Cerebellar nuclear complex (tissue), 1 donor: Measurements from ENCODE around the gene NGLY1.

Experiments used
- DNase-seq, 2 experiments: peaks; one replicate each; lab custom pipeline; 2025; lab: John Stamatoyannopoulos, UW

Gene NGLY1

DNA sequence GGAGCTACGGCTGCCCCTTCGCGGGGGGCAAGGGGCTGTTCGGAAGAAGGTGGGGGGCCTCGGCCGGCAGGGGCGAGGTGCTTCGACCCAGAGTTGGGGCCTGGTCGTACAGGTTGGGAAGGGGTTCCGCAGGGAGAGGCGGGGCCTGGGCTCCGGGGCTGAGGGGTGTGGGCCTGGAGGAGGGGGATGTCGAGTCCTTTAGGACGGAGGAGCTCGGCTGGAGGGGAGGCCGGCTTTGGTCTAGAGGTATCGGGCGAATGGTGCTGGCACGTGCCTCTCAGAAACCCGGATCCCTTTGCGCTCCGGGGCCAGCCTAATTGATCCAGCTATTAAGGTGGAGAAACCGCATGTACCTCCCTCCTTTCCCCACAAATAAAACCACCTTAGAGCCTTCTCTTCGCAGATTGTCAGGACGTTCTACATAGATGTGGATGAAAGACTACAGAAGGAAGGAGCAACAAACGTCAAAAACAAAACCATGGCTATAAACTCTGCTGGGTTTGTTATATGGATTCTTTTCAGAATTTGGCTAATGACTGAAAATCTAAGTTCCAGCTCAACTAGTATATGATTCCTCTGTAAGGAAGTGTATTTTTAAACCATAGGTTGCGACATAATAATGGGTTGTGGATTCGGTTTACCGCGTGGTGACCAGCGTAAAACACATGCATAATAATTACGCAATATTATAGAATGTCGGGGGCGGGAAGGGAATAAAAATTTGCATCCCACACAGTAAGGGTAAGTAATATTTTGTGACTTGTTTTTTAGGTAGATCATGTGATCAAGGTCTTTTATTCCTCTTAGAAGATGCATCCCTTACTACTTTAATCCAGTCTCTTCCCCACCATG lies 644 bp upstream of the NGLY1 start:
- no peak for DNase-seq

DNA sequence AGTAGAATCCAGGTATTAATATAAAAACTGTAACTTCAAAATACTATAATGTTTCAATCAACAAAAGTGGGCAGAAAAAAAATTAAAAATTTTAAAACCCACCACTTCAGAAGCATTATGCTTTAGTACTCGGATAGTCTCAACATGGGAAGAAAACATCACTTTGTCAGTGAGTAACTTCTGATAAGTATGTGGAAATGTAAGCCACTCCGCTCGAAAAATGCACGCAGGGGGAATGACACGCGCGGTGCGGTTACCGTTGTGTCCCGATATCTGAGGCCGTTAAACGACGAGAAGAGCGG lies 656 bp downstream of the NGLY1 start:
- DNase-seq, result no peak

DNA sequence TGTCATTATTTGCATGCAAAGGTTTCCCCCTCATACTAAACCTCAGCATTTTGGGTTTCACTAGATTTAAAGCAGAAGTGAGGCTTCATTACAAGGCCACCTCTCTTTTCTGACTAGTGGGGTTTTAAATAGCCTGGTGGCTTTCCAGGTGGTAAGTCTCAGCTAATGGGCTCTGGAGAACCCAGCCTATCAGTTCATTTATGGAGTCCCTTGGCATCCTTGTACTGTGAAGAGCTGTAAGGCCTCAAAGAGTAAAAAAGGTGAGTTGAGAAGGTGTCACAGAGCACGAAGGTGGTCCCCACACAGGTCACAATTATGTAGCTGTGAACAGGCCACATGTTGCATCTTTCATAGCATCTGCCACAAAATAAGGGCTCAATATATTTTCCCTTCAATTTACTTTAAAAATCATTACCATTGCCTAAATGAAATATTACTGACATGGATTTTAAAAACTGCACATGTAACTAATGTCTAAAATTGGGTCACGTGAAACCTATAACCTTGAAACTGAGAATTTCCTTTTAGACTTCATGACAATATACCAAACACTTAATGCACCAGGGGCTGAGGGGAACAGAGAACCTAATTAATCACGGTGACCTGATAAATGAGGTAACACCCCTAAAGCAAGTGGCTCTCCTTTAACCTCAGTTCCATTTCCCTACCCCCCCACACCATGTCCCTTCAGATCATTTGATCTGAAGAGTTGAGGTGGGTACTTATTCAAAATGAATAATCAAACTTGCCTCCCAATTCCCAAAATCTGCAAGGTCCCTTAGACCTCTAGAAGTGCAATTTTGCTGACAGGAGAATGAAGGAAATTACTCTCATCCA lies 1.3 kb downstream of the NGLY1 start:
- DNase-seq, result no peak

DNA sequence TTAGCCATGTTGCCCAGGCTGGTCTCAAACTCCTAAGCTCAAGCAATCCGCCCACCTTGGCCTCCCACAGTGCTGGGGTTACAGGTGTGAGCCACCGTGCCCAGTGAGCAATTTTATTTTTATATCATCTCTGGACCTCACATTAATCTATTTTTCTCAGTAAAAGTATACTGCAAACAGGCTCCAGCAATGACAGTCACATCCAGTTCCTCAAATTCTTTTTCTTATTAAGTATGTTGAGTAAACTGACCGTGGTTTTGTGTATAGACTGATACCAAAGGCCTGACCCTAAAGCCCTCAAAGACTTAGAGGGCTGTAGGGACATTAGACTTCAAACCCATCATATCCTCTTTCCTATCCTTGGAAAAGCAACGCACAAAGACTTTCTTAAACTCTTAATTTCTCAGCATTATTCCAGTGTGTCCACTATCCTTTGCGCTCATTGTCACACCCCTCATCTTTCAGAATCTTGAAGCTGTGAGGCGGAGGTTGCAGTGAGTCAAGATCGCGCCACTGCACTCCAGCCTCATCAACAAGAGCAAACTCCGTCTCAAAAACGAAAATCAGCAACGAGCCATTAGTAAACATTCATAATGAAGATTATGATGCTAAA lies 2.0 kb downstream of the NGLY1 start:
- DNase-seq, result no peak

DNA sequence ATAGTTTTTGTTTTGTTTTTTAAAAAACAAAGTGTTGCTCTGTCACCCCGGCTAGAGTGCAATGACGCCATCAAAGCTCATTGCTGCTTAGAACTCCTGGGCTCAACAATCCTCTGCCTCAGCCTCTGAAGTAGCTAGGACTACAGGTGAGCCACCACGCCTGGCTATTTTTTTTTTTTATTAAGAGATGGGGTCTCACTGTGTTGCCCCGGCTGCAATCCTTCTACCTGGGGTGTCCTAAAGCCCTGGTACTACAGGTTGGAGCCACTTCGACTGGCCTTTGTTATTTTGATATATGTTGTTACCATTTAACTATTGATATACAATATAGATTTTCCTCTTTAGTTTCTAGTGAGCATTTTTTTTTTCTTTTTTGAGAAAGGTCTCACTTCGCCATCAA lies 2.6 kb downstream of the NGLY1 start:
- no peak for DNase-seq

DNA sequence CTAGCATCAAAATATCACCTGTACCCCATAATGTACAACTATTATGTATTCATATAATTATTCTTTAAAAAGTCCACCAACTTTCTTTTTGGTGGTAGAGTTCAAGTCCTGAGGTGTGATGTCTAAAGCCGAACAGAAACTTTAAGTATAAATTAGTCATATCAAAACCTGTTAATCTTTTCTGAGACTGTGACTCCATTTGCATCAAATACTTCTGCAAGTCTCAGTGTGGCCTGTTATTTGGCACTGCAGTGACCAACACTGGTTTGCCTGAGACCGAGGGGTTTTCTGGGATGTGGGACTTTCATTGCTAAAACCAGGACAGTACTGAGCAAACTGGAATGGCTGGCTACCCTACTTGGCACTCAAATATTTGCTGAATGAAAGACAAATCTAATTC lies 7.3 kb downstream of the NGLY1 start:
- DNase-seq, result no peak

DNA sequence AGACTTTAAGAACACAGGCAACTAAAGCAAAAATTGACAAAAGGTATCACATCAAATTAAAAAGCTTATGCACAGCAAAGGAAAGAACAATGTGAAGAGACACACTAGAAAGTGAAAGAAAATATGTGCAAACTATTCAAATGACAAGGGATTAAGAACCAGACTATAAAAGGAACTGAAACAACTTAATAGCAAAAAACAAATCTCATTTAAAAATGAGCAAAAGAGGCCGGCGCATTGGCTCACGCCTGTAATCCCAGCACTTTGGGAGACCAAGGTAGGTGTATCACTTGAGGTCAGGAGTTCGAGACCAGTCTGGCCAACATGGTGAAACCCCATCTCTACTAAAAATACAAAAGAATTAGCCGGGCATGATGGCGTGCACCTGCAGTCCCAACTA lies 14.4 kb downstream of the NGLY1 start:
- DNase-seq, result no peak

DNA sequence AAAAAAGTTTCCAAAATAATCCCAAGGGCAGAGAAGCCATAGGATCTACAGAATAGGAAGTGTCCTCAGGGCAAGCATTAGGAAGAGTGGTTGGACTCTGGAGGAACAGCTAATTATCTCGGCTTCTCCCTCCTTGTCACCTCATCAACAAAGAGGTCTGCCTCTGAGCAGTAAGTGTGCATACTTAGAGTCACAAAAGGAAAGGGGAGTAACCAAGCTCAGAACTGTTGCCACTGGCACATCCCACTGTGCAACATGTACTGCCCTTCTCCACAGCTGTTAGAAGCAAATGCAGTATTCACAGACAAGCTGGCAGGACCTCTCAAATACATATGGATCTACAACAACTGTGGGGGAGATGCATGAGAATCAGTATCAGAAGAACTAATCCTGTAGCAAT lies 31.5 kb downstream of the NGLY1 start:
- no peak for DNase-seq

DNA sequence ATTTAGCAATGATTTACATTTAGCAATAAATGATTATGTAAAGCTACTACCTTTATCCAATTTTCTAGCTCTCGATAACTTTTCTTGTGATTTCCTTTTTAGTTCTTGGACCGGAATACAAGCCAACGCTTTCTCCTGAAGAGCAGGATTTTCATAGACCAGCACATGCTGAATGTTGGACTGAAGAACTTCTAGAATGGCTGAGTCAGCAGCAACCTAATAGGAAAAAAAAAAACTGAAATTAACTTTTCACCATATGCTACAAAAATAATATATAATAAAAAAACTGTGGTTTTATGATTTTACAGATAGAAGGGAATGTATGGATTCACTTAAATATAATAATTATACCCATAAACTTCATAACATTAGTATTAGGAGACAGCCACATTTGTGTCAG lies 32.2 kb downstream of the NGLY1 start:
- no peak for DNase-seq

DNA sequence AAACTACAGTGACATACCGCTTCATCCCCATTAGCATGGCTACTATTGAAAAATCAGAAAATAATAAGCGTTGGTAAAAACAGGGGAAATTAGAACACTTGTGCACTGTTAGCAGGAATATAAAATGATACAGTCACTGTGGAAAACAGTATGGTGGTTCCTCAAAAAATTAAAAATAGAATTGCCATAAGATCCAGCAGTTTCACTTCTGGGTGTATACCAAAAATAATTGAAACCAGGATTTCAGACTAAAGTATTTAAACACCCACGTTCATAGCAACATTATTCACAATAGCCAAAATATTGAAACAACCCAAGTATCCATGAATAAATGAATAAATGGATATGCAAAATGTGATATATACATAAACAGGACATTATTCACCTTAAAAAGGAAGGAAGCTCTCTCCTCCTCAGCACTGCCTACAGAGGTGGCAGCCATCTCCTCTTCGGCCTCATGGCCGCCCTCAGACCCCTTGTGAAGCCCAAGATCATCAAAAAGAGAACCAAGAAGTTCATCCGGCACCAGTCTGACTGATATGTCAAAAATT lies 34.1 kb downstream of the NGLY1 start:
- no peak for DNase-seq

DNA sequence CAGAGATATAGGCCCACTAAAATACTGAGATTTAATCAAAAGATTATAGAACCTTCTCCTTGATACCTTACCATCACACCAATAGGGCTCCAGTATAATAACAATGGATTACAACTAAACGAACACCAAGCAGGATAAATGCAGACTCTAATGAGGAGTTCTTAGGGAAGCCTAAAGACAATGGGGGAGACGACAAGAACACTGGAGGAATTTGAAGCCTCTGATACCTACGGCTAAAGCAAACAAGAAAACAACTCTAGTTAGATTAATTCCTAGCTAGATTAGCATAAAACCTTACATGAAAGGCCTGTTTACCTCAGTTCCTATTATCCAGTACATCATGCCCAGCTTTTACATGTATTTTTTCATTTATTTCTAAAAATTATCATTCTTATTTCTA lies 35.1 kb downstream of the NGLY1 start:
- DNase-seq, result no peak

DNA sequence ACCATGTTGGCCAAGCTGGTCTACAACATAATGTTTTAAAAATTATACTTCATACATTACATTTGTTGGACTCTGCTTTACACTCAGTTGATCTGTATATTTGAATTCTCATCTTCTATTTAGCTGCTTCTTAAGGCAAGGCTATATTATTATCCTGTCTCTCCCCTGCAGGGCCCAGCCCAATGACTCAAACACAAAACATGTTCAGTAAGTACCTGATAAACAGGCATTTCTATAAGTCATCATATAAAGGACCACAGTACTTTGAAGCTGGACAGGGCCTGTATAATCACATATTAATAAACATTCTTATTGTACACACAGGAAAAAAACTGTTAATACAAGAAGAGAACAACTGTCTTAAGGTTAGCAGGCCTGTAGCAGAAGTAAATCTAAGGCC lies 36.2 kb downstream of the NGLY1 start:
- no peak for DNase-seq

DNA sequence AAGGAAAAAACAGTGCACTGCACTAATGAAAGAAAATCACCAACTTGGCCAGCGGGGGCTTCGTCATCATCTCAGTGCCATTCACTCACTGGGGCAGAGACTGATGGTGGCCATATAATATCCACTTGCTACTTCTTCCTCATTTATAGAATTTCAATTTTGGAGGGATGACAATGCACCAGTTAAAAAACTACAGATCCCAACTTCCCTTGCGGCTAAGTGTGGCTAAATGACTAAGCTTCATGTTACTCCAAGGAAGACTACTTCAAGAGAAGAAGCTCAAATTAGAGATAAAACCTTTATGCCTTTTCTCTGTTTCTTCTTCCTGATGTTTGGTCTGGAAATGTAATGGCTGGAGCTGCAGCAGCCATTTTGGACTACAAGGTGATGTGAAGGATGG lies 38.8 kb downstream of the NGLY1 start:
- no peak for DNase-seq

DNA sequence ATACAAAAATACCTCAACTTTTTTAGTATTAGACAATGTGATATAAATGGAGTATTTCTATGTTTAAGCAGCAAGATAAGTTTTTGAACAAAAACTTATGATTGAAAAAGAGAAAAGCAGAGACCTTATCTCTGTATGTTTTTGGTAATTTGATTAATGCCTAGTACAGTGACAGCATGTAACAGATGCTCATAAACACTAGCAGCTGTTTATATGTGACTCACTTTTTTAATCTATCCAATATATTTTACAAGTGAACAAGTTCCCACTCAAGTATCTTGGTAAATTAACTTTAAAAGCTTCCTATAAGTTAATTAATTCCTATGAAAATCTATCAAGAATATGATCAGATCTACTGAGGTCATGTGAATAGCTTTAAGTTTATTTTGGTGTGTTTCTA lies 55.1 kb downstream of the NGLY1 start:
- no peak for DNase-seq

DNA sequence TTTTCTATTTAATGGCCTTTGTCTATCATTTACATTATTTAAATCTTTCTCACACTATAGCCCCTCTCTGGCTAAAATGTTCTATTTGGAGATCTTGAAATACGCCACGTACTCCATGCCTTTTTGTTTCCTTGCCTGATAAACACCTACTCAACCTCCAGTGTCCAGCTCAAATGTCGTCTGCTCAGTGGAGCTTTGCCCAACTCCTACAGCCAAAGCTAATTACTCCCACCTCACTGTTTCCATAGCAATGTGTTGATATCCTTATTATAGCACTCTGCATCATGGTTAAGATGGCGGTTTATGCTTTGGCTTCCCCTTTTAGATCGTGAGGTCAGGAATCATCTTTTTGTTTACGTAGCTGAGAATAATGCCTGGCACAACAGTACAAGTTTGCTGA lies 55.9 kb downstream of the NGLY1 start:
- DNase-seq, result no peak

DNA sequence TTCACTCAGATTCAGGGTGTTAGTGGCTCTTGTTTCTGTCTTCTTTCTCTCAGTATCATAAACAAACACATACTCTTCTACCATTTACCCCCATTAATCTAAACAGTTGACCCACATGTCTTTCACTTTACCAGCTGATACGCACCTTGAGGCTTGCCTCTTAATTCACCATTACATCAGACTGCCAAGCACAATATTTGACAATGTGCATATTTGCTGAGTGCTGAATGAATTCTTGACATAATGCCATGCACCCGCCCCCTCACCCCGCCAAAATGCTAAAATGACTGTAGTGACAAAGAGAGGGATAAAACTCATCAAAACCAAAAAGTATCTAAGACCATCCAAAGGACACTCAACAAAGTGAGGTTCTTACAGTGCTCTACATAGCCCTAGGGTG lies 57.4 kb downstream of the NGLY1 start:
- no peak for DNase-seq

DNA sequence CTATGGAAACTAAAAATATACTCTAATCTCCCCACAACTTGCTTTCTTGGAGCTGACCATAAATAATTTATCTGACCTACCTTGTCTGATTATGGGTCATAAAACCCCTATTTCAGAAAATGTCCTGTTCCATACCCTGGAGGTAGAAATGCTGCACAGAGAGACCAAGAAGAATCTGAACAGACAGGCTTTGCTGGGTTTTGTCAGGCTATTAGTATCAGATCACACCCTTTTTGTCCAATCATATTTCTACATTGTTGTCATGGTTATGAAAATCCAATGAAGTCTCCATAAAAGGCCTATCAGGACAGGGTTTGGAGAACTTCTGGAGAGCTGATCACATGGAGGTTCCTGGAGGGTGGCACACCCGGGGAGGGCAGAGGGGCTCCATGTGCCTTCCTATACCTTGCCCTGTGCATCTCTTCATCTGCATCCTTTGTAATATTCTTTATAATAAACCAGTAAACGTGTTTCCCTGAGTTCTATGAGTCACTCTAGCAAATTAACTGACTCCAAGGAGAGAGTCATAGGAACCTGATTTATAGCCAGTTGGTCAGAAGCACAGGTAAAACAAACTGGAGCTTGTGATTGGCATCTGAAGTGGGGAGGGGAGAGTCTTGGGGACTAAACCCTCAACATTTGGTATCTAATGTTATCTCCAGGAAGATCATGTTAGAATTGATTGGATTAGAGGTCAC lies 58.1 kb downstream of the NGLY1 start:
- DNase-seq, result no peak

DNA sequence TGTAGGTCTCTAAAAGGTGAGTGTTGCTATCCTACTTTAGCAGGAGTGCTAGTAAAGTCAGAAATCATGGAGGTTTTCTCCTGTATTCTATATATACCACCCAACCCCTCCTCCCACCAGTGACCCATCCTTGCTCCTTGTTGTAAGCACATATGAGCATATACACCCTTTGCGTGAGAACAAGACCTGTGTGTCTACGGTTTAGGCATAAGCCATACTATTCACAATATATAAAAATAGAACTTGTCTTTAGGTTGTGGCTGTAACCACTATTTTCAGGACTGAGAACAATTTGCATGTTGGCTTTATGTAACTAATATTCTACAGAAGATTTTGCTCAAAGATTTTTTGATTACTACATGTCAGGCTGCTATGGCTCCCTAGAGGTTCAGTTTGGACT lies 59.4 kb downstream of the NGLY1 start:
- no peak for DNase-seq

DNA sequence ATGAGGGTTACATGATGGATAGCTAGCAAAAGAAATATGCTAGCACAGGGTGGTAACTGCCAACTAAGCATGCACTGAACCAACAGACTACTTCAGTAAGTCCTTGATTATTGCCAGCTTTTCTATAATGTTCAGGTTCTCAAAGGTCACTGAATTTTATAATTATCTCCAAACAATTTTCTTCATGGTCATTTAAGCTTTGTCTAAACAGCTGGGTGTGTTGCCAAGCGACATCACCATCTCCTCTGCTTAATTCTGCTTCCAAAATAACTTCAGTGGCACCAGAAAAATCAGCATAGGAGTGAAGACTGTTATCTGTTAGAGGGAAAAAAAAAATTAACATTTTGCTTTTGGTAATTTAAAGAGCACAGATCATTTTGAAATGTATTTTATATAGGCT lies 63.9 kb downstream of the NGLY1 start:
- DNase-seq, result no peak

DNA sequence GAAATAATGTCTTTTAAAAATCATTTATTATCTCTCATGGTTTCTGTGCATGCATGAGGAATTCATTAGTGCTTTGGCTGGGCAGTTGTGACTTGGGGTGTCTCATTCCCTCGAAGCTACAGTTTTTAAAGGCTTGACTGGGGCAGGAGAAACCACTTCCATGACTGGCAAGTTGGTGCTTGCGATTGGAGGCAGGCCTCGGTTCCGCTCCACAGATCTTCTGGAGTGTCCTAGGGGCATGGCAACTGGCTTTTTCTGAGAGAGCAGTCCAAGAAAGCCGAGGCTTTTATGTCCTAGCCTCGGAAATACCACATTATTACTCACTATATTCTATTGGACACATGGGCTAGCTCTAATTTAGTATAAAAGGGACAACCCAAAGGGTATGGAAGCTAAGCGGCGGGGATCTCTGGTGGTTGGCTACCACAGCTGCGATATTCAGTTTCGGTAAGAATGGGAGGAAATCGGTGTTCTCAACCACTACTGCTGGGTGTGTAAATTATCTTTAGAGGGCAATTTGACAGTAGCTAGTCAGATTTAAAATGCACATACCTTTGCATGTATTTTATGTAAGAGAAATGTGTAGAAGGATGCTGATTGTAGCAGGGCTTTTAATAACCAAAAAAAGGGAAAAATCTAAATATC lies 69.8 kb downstream of the NGLY1 start:
- no peak for DNase-seq

DNA sequence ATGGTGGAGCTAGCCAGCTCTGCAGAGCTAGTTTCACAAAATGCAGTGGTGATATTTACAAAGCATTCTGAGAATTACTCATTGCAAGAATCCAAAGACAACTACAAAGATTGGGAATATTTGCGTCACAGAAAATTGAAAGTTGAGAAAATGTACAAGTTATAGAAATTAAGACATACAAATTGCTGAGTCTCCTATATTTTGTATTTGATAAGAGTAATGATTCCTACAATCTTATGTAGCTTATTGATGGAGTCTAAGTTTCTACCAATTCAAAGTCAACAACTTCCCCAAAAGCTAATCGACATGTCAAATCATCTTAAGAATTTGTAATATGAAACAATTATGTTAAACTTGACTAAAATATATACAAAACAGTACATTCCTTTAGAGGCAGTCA lies 72.2 kb downstream of the NGLY1 start:
- no peak for DNase-seq

DNA sequence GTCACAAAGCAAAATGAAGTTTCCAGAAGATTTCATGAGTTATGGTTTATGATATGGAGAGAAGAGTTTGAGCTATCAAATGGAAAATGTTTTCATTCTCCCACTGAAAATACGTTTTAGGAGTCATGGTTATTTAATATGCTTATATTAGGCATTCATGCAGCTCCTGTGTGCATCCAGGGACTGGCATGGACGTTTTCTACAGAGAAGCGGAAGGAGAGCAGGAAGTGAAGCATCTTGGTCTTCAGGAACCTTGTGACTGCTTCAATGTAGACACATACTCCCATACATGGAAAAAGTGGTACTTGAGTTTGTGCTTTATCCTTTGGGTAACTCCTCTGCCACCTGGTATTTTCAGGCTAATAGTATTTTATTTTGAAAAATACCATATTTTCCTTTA lies 75.2 kb downstream of the NGLY1 start:
- DNase-seq, result no peak
